Measurements from ENCODE around the gene SEC23B.

Gene SEC23B

GRCh38 chr20:18588574-18588933 is 80.8 kb downstream of the SEC23B start:
- DNase-seq, result no peak

DNA sequence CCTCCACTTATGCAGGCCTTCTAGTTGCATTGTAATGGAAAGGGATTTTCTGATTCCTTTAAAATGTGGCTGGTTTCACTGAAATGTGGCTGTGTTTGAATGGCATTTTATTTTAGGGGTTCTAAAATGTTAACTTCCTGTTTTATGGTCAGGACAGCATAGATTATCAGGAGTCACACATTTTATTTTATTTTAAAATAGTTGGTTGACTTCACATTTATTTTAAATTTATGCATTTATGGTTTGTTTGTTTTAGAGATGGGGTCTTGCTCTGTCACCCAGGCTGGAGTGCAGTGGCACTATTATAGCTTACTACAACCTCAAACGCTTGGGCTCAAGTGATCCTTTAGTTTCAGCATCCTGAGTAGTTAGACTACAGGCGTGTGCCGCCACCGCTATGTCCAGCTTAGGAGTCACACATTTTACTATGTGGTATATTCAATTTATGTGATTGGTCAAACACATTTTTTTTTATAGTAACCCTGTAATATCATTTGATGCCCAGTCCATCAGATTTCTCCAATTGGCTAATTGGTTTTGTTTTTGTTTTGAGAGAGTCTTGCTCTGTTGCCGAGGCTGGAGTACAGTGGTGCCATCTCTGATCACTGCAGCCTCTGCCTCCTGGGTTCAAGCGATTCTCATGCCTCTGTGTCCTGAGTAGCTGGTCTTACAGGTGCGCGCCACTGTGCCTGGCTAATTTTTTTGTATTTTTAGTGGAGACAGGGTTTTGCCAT is 82.4 kb downstream of the SEC23B start:
- no peak for DNase-seq

DNA sequence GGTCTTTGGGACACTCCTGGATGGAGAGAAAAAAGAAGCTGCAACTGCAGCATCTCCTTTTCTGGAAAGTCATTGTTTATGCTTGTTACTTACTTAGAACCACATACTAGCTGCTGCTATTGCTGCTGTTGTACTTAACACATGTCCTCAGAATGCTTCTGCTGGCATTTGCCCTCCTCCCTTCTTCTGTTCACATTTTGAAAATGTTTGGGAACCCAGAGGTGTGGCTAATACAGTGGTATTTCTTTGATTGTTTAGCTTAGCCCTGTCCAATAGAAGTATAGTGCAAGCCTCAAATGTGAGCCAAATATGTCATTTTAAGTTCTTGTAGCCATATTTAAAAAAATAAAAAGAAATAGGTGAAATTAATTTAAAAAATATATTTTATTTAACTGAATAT is 88.5 kb downstream of the SEC23B start:
- DNase-seq, result no peak

DNA sequence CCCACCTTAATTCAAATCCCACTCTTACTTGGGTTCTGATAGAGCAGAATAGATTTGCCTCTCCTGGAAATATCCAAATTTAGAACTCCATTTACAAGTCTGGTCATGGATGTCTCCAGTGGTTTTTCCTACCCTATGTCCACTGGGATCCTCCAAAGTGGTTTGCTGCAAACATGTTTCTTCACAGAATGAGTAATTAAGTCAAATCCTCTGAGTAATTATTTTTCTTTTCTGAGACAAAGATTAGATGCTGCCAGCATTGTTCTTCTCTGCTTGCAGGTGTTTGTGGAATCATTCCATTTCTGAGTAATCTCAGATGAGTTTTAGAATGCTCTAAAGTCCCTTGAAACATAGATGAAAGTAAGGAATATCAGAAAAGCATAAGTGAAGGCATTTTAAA is 102.0 kb downstream of the SEC23B start:
- no peak for DNase-seq
